ENCODE measurements around the gene SPATA33. TPM values are rescaled to one million over a fixed set of nuclear protein-coding genes. Genes with fewer than 3 reads are reported as not detected.
A peak's percentile ranks its signal among the peaks of the same experiment; 100 is the strongest.

SPATA33 gene
- total RNA-seq, 6 experiments from 2014 or later, result 1.8 to 5.0 (median 3.3) TPM

DNA sequence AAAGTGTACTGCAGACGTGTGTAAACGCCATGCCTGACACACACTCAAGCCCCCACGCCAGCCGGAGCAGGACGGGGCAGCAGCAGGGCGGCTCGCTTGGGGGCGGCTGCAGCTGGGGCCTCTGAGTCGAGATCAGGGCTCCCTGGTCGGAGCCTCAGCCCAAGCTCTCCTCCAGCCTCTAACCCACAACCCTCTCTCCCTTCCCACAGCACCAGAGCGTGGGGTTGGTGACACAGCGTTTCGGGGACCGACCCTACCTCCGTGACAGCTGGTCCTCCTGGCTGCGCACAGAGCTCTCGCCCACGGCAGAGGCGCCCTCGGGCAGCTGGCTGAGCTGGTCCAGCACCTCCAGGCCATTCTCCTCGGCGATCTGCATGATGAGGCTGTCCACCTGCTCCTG, 11.4 kb upstream of the SPATA33 start:
- Histone ChIP-seq H3K36me3 (peaks cover 0 to 23% (median 5%) of the 10 kb centered on the region in 4 donors), H3K27me3 (no peaks in the 10 kb centered on the region), H3K4me3 (no peak overlapping the region), H3K27ac (no peak overlapping the region), H3K4me1 (no peaks in the 10 kb centered on the region), H3K9me3 (no peaks in the 10 kb centered on the region)
- no peak for ATAC-seq
- intact Hi-C loops (cut with DNase I), result no loop called here
- TF ChIP-seq, protein P1, sequence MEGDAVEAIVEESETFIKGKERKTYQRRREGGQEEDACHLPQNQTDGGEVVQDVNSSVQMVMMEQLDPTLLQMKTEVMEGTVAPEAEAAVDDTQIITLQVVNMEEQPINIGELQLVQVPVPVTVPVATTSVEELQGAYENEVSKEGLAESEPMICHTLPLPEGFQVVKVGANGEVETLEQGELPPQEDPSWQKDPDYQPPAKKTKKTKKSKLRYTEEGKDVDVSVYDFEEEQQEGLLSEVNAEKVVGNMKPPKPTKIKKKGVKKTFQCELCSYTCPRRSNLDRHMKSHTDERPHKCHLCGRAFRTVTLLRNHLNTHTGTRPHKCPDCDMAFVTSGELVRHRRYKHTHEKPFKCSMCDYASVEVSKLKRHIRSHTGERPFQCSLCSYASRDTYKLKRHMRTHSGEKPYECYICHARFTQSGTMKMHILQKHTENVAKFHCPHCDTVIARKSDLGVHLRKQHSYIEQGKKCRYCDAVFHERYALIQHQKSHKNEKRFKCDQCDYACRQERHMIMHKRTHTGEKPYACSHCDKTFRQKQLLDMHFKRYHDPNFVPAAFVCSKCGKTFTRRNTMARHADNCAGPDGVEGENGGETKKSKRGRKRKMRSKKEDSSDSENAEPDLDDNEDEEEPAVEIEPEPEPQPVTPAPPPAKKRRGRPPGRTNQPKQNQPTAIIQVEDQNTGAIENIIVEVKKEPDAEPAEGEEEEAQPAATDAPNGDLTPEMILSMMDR (IDR thresholded peaks at IDR 0.05), result no peak
- TF ChIP-seq POLR2A (IDR thresholded peaks at IDR 0.05), result no peak
- DNase-seq, result no peak
- 86% methylated on average over 5 of the region's 22 CpGs for WGBS (ENCODE audit: insufficient coverage, low coverage, low lambda C conversion rate, missing lambda C conversion rate)

GRCh38 chr16:89646906-89647305, 10.7 kb upstream of the SPATA33 start:
- DNase-seq (no peak), ATAC-seq (no peak)
- Histone ChIP-seq H3K27me3 (no peaks in the 10 kb centered on the region), H3K27ac (no peak overlapping the region), H3K36me3 (peaks cover 0 to 23% (median 5%) of the 10 kb centered on the region in 4 donors), H3K4me1 (no peaks in the 10 kb centered on the region), H3K4me3 (no peak overlapping the region), H3K9me3 (no peaks in the 10 kb centered on the region)
- intact Hi-C loops (cut with DNase I), result no loop called here
- TF ChIP-seq, protein P1 (IDR thresholded peaks at IDR 0.05), result no peak
- no peak for TF ChIP-seq POLR2A (IDR thresholded peaks at IDR 0.05)
- 80% methylated on average over 8 of the region's 12 CpGs for WGBS (ENCODE audit: insufficient coverage, low coverage, low lambda C conversion rate, missing lambda C conversion rate)

- no peak for TF ChIP-seq POLR2A (IDR thresholded peaks at IDR 0.05)
- TF ChIP-seq, protein P1 (IDR thresholded peaks at IDR 0.05), result no peak
- no peaks in the 10 kb centered on the region for H3K9me3 ChIP-seq
- ATAC-seq, result peak in 1 of 4 donors; percentile 6
- intact Hi-C loops (cut with DNase I), result no loop called here
- H3K4me3 ChIP-seq, result no peak overlapping the region
- WGBS (ENCODE audit: insufficient coverage, low coverage, low lambda C conversion rate, missing lambda C conversion rate), result 86% methylated on average over 13 of the region's 15 CpGs
- H3K27me3 ChIP-seq, result no peaks in the 10 kb centered on the region
- peaks cover 0 to 8% (median 2%) of the 10 kb centered on the region in 4 donors for H3K36me3 ChIP-seq
- peaks cover 0 to 4% (median 0%) of the 10 kb centered on the region in 4 donors for H3K4me1 ChIP-seq
- DNase-seq, result no peak
- no peak overlapping the region for H3K27ac ChIP-seq
Measured at GRCh38 chr16:89651584-89651983, 6.1 kb upstream of the SPATA33 start.

GRCh38 chr16:89653656-89654295, 3.9 kb upstream of the SPATA33 start:
- H3K9me3 ChIP-seq, result no peaks in the 10 kb centered on the region
- no peaks in the 10 kb centered on the region for H3K36me3 ChIP-seq
- ATAC-seq (no peak), DNase-seq (no peak)
- no peak overlapping the region for H3K27ac ChIP-seq
- H3K4me3 ChIP-seq, result no peak overlapping the region
- intact Hi-C loops (cut with DNase I), result no loop called here
- TF ChIP-seq POLR2A (IDR thresholded peaks at IDR 0.05), result no peak
- 61% methylated on average over 3 of the region's 10 CpGs for WGBS (ENCODE audit: insufficient coverage, low coverage, low lambda C conversion rate, missing lambda C conversion rate)
- H3K27me3 ChIP-seq, result no peaks in the 10 kb centered on the region
- peaks cover 0 to 10% (median 0%) of the 10 kb centered on the region in 4 donors for H3K4me1 ChIP-seq

DNA sequence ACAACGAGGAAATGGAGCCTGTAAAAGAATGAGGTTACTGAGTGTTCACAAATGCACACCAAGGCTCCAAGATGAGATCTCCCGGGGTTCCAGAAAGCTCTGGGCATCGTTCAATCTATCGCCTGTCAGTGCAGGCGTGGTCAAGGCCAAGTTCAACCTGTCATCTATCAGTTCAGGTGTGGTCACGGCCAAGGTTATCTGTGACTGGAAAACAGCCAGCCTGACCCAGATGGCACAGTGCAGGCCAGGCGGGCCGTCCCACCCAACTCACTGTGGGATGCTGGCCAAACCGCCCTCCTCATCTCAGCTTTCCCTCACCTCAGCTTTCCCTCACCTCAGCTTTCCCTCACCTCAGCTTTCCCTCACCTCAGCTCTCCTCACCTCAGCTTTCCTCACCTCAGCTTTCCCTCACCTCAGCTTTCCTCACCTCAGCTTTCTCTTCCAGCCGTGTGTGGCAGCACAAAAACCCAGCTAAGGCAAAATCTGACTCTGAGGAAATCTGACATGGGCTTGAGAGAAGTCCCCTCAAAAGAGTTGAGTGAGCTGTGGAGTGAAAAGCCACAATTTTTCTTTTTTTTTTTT, 2.5 kb upstream of the SPATA33 start:
- Histone ChIP-seq H3K27me3 (no peaks in the 10 kb centered on the region), H3K27ac (no peak overlapping the region)
- DNase-seq, result no peak

More for the DNA sequence above, 2.5 kb upstream of the SPATA33 start:
- Histone ChIP-seq H3K4me1 (peaks cover 0 to 13% (median 0%) of the 10 kb centered on the region in 4 donors), H3K4me3 (no peak overlapping the region), H3K36me3 (no peaks in the 10 kb centered on the region), H3K9me3 (no peaks in the 10 kb centered on the region)
- 24% methylated on average over 2 of the region's 10 CpGs for WGBS (ENCODE audit: insufficient coverage, low coverage, low lambda C conversion rate, missing lambda C conversion rate)
- TF ChIP-seq POLR2A (IDR thresholded peaks at IDR 0.05), result no peak
- TF ChIP-seq, protein P1 (IDR thresholded peaks at IDR 0.05), result no peak
- intact Hi-C loops (cut with DNase I), result no loop called here
- no peak for ATAC-seq

Measured in right lobe of liver (tissue), 6 donors.